OCI-LY7 (cell line): ENCODE measurements around the gene FAM181A. TPM values are rescaled to one million over a fixed set of nuclear protein-coding genes. Genes with fewer than 3 reads are reported as not detected.

Experiments
- BruUV-seq: library from RNA; stranded (reverse); fragments of 400-500 nt; replicated peaks from 2 replicates; lab custom pipeline; 2021; lab: Mats Ljungman, UMichigan
- CTCF ChIA-PET: fragments of 300-600 bp; sonication (Branson Sonifier 250); formaldehyde crosslinking; loops from one replicate; lab custom pipeline; 2022; ENCODE audit warnings: antibody characterized with exemption; ENCODE audit not compliant: unreplicated experiment; lab: Charles Lee
- POLR2A ChIA-PET: fragments of 300-600 bp; sonication (Branson Sonifier 250); formaldehyde crosslinking; loops from one replicate; lab custom pipeline; 2022; ENCODE audit warnings: antibody characterized with exemption; lab: Charles Lee
- DNase-seq: peaks from one replicate; pipeline ENCODE4 v3.0.0-alpha.2; 2015; ENCODE audit warnings: low spot score
- H2AFZ ChIP-seq: fragments of 200-600 bp; sonication (generic), shearing (Covaris generic); 2 replicates; pipeline ENCODE4 v1.6.1; 2014; ENCODE audit warnings: mild to moderate bottlenecking, antibody characterized with exemption, low read length, moderate library complexity
- H3K27ac ChIP-seq: fragments of 200-600 bp; sonication (generic); 2 replicates; pipeline ENCODE4 v1.5.1; 2014; ENCODE audit warnings: mixed run types, low read depth, mild to moderate bottlenecking, moderate library complexity, low read length, inconsistent platforms; ENCODE audit not compliant: poor library complexity, severe bottlenecking
- H3K36me3 ChIP-seq: fragments of 200-600 bp; sonication (generic); 2 replicates; pipeline ENCODE4 v1.6.1; 2014; ENCODE audit warnings: mild to moderate bottlenecking, antibody characterized with exemption, low read length, moderate library complexity, mixed read lengths; ENCODE audit not compliant: insufficient read depth
- H3K4me1 ChIP-seq: fragments of 200-600 bp; sonication (generic); 2 replicates; pipeline ENCODE4 v1.5.1; 2014; ENCODE audit warnings: mild to moderate bottlenecking, low read length; ENCODE audit not compliant: insufficient read depth, poor library complexity, severe bottlenecking
- H3K4me2 ChIP-seq: fragments of 200-600 bp; sonication (generic); 2 replicates; pipeline ENCODE4 v1.6.1; 2014; ENCODE audit warnings: mild to moderate bottlenecking, low read length
- H3K4me3 ChIP-seq: fragments of 200-600 bp; sonication (generic); 2 replicates; pipeline ENCODE4 v1.5.1; 2014; ENCODE audit warnings: mild to moderate bottlenecking, low read depth, low read length; ENCODE audit not compliant: poor library complexity, severe bottlenecking
- H3K79me2 ChIP-seq: fragments of 200-600 bp; sonication (generic); 2 replicates; pipeline ENCODE4 v1.6.1; 2016; ENCODE audit warnings: low read depth, mild to moderate bottlenecking, low read length, moderate library complexity, mixed read lengths; ENCODE audit not compliant: insufficient read depth
- H3K9me2 ChIP-seq: fragments of 200-600 bp; sonication (generic); 2 replicates; pipeline ENCODE4 v1.6.1; 2016; ENCODE audit warnings: mild to moderate bottlenecking, low read length, mixed read lengths; ENCODE audit not compliant: insufficient read depth
- H3K9me3 ChIP-seq: fragments of 200-600 bp; sonication (generic); 2 replicates; pipeline ENCODE4 v1.6.1; 2014; ENCODE audit warnings: mild to moderate bottlenecking, mixed run types, low read length, mixed read lengths
- H4K20me1 ChIP-seq: fragments of 200-600 bp; sonication (generic); 2 replicates; pipeline ENCODE4 v1.6.1; 2014; ENCODE audit warnings: mild to moderate bottlenecking, antibody characterized with exemption, low read length, moderate library complexity, mixed read lengths; ENCODE audit not compliant: insufficient read depth
- CTCF ChIP-seq: fragments of 200-600 bp; sonication (generic); conservative IDR thresholded peaks from 2 replicates; pipeline ENCODE4 v1.5.1; 2014; ENCODE audit warnings: mild to moderate bottlenecking, antibody characterized with exemption, low read length, moderate library complexity, mixed read lengths
- EZH2phosphoT487 ChIP-seq: fragments of 200-600 bp; sonication (generic); IDR thresholded peaks from 2 replicates; pipeline ENCODE4 v1.6.1; 2018; ENCODE audit warnings: low read depth, borderline replicate concordance, mild to moderate bottlenecking, mixed run types, antibody characterized with exemption, low read length, moderate library complexity, mixed read lengths
- intact Hi-C: fragments of 100-400 bp; cut with micrococcal nuclease; formaldehyde crosslinking; loops from one replicate; pipeline ENCODE4 v1.10.0; 2022; ENCODE audit not compliant: unreplicated experiment
- total RNA-seq, 2 experiments: library from RNA; depleted of rRNA in 1 of 2; stranded (reverse); fragments of >200 nt in 1 of 2; shearing (Covaris generic) in 1 of 2; gene quantifications; 2 replicates each; pipeline ENCODE4 v1.2.3, GENCODE V29; 2014 to 2022

Gene FAM181A
- total RNA-seq, 2 experiments from 2014 or later: not detected

- Histone ChIP-seq H3K9me3 (no peaks in the 10 kb centered on the region), H3K4me2 (no peak overlapping the region), H4K20me1 (no peaks in the 10 kb centered on the region), H3K9me2 (no peaks in the 10 kb centered on the region), H3K4me1 (peaks cover 3% of the 10 kb centered on the region), H3K79me2 (no peaks in the 10 kb centered on the region), H3K4me3 (no peak overlapping the region), H3K27ac (no peak overlapping the region), H3K36me3 (peaks cover 21% of the 10 kb centered on the region; the same call in 1 of the 2 replicates), H2AFZ (no peak overlapping the region)
- BruUV-seq: no TSS peak
- TF ChIP-seq EZH2phosphoT487 (no peak), CTCF (no peak)
- CTCF ChIA-PET: no interaction called here
- DNase-seq: no peak
- POLR2A ChIA-PET: no interaction called here
- intact Hi-C loops: loop anchor here (10.0 kb wide), 1 partner anchor 204 kb away; no protein-coding TSS in a partner anchor
Measured at GRCh38 chr14:93930296-93930988, 3.3 kb downstream of the FAM181A start.

GRCh38 chr14:93930989-93931307 lies 3.8 kb downstream of the FAM181A start:
- intact Hi-C loops: loop anchor here (10.0 kb wide), 1 partner anchor 204 kb away; no protein-coding TSS in a partner anchor
- Histone ChIP-seq H4K20me1 (no peaks in the 10 kb centered on the region), H3K36me3 (peaks cover 25% of the 10 kb centered on the region; the same call in 1 of the 2 replicates), H3K9me2 (no peaks in the 10 kb centered on the region), H3K27ac (no peak overlapping the region), H3K79me2 (no peaks in the 10 kb centered on the region), H3K4me1 (peaks cover 3% of the 10 kb centered on the region), H2AFZ (no peak overlapping the region), H3K9me3 (no peaks in the 10 kb centered on the region), H3K4me2 (no peak overlapping the region), H3K4me3 (no peak overlapping the region)
- BruUV-seq: no TSS peak
- no peak for TF ChIP-seq EZH2phosphoT487
- no peak for TF ChIP-seq CTCF
- ChIA-PET POLR2A (no interaction called here), CTCF (no interaction called here)
- DNase-seq: no peak

- no peak overlapping the region for H3K4me2 ChIP-seq
- peaks cover 34% of the 10 kb centered on the region; the same call in 1 of the 2 replicates for H3K36me3 ChIP-seq
- H3K9me3 ChIP-seq: no peaks in the 10 kb centered on the region
- BruUV-seq: no TSS peak
- TF ChIP-seq EZH2phosphoT487 (no peak), CTCF (no peak)
- H2AFZ ChIP-seq: no peak overlapping the region
- H4K20me1 ChIP-seq: no peaks in the 10 kb centered on the region
- H3K4me1 ChIP-seq: peaks cover 3% of the 10 kb centered on the region
- H3K9me2 ChIP-seq: no peaks in the 10 kb centered on the region
- no peak overlapping the region for H3K4me3 ChIP-seq
- no peak for DNase-seq
- no peak overlapping the region for H3K27ac ChIP-seq
- ChIA-PET POLR2A (no interaction called here), CTCF (no interaction called here)
- intact Hi-C loops: loop anchor here (10.0 kb wide), 1 partner anchor 202 kb away; no protein-coding TSS in a partner anchor
- no peaks in the 10 kb centered on the region for H3K79me2 ChIP-seq
Measured at GRCh38 chr14:93932642-93933041, 5.5 kb downstream of the FAM181A start.
